SK-N-SH treated with all-trans-retinoic acid at 6 μM for 48 hours (cell line): ENCODE results near the gene VPS54.

Experiments used
- ATAC-seq: fragments of 200-7000 bp; cut with Tn5 transposase; 3 replicates; pipeline ENCODE4 v1.9.1; 2020; ENCODE audit warnings: mild to moderate bottlenecking, moderate library complexity
- ARNTL ChIP-seq: fragments of 450-650 bp; formaldehyde crosslinking; IDR thresholded peaks from 2 replicates; pipeline ENCODE4 v1.5.0; 2020; ENCODE audit warnings: low read depth, mild to moderate bottlenecking, moderate library complexity, borderline replicate concordance
- BACH2 ChIP-seq: fragments of 250-450 bp; sonication (Bioruptor Pico); IDR thresholded peaks from 2 replicates; pipeline ENCODE4 v1.9.0; 2021; ENCODE audit warnings: mild to moderate bottlenecking, borderline replicate concordance
- CSDC2 ChIP-seq: fragments of 250-450 bp; sonication (Bioruptor Pico); IDR thresholded peaks from 2 replicates; pipeline ENCODE4 v1.5.0; 2020; ENCODE audit warnings: mild to moderate bottlenecking, moderate library complexity
- CSRNP3 ChIP-seq: fragments of 250-450 bp; sonication (Bioruptor Pico); IDR thresholded peaks from 2 replicates; pipeline ENCODE4 v1.5.1; 2021; ENCODE audit warnings: mild to moderate bottlenecking, moderate library complexity
- ESRRG ChIP-seq: fragments of 250-450 bp; sonication (Bioruptor Pico); IDR thresholded peaks from 2 replicates; pipeline ENCODE4 v1.6.1; 2021; ENCODE audit warnings: mild to moderate bottlenecking
- ISL1 ChIP-seq: fragments of 250-450 bp; sonication (Bioruptor Pico); IDR thresholded peaks from 2 replicates; pipeline ENCODE4 v2.1.2; 2022; ENCODE audit warnings: mild to moderate bottlenecking, moderate library complexity
- OSR1 ChIP-seq: fragments of 250-450 bp; sonication (Bioruptor Pico); IDR thresholded peaks from 2 replicates; pipeline ENCODE4 v1.8.0; 2022; ENCODE audit warnings: moderate library complexity, mild to moderate bottlenecking, inconsistent platforms
- POU6F1 ChIP-seq: fragments of 250-450 bp; sonication (Bioruptor Pico); IDR thresholded peaks from 2 replicates; pipeline ENCODE4 v1.8.0; 2021; ENCODE audit warnings: low read depth, mild to moderate bottlenecking, moderate library complexity, borderline replicate concordance
- PPARA ChIP-seq: fragments of 250-450 bp; sonication (Bioruptor Pico); IDR thresholded peaks from 2 replicates; pipeline ENCODE4 v1.5.0; 2020; ENCODE audit warnings: mild to moderate bottlenecking, borderline replicate concordance
- RARB ChIP-seq: fragments of 250-450 bp; sonication (Bioruptor Pico); IDR thresholded peaks from 2 replicates; pipeline ENCODE4 v1.8.0; 2021; ENCODE audit warnings: mild to moderate bottlenecking, moderate library complexity
- SNAI2 ChIP-seq: fragments of 250-450 bp; sonication (Bioruptor Pico); IDR thresholded peaks from 2 replicates; pipeline ENCODE4 v1.5.0; 2020; ENCODE audit warnings: mild to moderate bottlenecking, moderate library complexity
- TCF4 ChIP-seq: fragments of 250-450 bp; sonication (Bioruptor Pico); IDR thresholded peaks from 2 replicates; pipeline ENCODE4 v1.8.0; 2021; ENCODE audit warnings: mild to moderate bottlenecking, moderate library complexity, borderline replicate concordance
- TOX ChIP-seq: fragments of 250-450 bp; sonication (Bioruptor Pico); IDR thresholded peaks from 2 replicates; pipeline ENCODE4 v1.8.0; 2021; ENCODE audit warnings: mild to moderate bottlenecking, moderate library complexity, borderline replicate concordance
- ZC3H10 ChIP-seq: fragments of 250-450 bp; sonication (Bioruptor Pico); IDR thresholded peaks from 2 replicates; pipeline ENCODE4 v1.5.1; 2021; ENCODE audit warnings: mild to moderate bottlenecking, moderate library complexity
- ZFP3 ChIP-seq: fragments of 250-450 bp; sonication (Bioruptor Pico); IDR thresholded peaks from 2 replicates; pipeline ENCODE4 v1.5.0; 2020; ENCODE audit warnings: mild to moderate bottlenecking, moderate library complexity
- ZFP30 ChIP-seq: fragments of 450-650 bp; formaldehyde crosslinking; IDR thresholded peaks from 2 replicates; pipeline ENCODE4 v1.5.0; 2022; ENCODE audit warnings: mild to moderate bottlenecking, moderate library complexity
- ZNF70 ChIP-seq: fragments of 450-650 bp; formaldehyde crosslinking; IDR thresholded peaks from 2 replicates; pipeline ENCODE4 v1.5.0; 2020; ENCODE audit warnings: mild to moderate bottlenecking, moderate library complexity
- ZNF8 ChIP-seq: fragments of 450-650 bp; formaldehyde crosslinking; IDR thresholded peaks from 2 replicates; pipeline ENCODE4 v1.5.0; 2020; ENCODE audit warnings: mild to moderate bottlenecking, moderate library complexity
- TF ChIP-seq, protein P1 (sequence below): fragments of 250-450 bp; sonication (Bioruptor Pico); IDR thresholded peaks from 2 replicates; pipeline ENCODE4 v1.5.0; 2020; ENCODE audit warnings: mild to moderate bottlenecking, moderate library complexity
- TF ChIP-seq, protein P2 (sequence below): fragments of 250-450 bp; sonication (Bioruptor Pico); IDR thresholded peaks from 2 replicates; pipeline ENCODE4 v1.8.0; 2020; ENCODE audit warnings: mild to moderate bottlenecking, moderate library complexity, borderline replicate concordance
- TF ChIP-seq, protein P3 (sequence below): fragments of 250-450 bp; sonication (Bioruptor Pico); IDR thresholded peaks from 2 replicates; pipeline ENCODE4 v1.5.1; 2020; ENCODE audit warnings: low read depth, mild to moderate bottlenecking, moderate library complexity

Gene VPS54

GRCh38 chr2:63861220-63861822, 157.9 kb downstream of the VPS54 start:
- TF ChIP-seq CSDC2 (CRISPR knock-in tag) (no peak), PPARA (CRISPR knock-in tag) (no peak), RARB (CRISPR knock-in tag) (no peak), OSR1 (CRISPR knock-in tag) (no peak), ZC3H10 (CRISPR knock-in tag) (no peak), ISL1 (no peak), POU6F1 (CRISPR knock-in tag) (no peak), ZNF8 (no peak), TCF4 (CRISPR knock-in tag) (no peak), SNAI2 (CRISPR knock-in tag) (no peak), ZNF70 (CRISPR knock-in tag) (no peak)
- TF ChIP-seq, protein P1, sequence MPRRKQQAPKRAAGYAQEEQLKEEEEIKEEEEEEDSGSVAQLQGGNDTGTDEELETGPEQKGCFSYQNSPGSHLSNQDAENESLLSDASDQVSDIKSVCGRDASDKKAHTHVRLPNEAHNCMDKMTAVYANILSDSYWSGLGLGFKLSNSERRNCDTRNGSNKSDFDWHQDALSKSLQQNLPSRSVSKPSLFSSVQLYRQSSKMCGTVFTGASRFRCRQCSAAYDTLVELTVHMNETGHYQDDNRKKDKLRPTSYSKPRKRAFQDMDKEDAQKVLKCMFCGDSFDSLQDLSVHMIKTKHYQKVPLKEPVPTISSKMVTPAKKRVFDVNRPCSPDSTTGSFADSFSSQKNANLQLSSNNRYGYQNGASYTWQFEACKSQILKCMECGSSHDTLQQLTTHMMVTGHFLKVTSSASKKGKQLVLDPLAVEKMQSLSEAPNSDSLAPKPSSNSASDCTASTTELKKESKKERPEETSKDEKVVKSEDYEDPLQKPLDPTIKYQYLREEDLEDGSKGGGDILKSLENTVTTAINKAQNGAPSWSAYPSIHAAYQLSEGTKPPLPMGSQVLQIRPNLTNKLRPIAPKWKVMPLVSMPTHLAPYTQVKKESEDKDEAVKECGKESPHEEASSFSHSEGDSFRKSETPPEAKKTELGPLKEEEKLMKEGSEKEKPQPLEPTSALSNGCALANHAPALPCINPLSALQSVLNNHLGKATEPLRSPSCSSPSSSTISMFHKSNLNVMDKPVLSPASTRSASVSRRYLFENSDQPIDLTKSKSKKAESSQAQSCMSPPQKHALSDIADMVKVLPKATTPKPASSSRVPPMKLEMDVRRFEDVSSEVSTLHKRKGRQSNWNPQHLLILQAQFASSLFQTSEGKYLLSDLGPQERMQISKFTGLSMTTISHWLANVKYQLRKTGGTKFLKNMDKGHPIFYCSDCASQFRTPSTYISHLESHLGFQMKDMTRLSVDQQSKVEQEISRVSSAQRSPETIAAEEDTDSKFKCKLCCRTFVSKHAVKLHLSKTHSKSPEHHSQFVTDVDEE (CRISPR knock-in tag) = no peak
- TF ChIP-seq, protein P2, sequence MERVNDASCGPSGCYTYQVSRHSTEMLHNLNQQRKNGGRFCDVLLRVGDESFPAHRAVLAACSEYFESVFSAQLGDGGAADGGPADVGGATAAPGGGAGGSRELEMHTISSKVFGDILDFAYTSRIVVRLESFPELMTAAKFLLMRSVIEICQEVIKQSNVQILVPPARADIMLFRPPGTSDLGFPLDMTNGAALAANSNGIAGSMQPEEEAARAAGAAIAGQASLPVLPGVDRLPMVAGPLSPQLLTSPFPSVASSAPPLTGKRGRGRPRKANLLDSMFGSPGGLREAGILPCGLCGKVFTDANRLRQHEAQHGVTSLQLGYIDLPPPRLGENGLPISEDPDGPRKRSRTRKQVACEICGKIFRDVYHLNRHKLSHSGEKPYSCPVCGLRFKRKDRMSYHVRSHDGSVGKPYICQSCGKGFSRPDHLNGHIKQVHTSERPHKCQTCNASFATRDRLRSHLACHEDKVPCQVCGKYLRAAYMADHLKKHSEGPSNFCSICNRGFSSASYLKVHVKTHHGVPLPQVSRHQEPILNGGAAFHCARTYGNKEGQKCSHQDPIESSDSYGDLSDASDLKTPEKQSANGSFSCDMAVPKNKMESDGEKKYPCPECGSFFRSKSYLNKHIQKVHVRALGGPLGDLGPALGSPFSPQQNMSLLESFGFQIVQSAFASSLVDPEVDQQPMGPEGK = no peak
- peak; percentile 61 for ATAC-seq

DNA sequence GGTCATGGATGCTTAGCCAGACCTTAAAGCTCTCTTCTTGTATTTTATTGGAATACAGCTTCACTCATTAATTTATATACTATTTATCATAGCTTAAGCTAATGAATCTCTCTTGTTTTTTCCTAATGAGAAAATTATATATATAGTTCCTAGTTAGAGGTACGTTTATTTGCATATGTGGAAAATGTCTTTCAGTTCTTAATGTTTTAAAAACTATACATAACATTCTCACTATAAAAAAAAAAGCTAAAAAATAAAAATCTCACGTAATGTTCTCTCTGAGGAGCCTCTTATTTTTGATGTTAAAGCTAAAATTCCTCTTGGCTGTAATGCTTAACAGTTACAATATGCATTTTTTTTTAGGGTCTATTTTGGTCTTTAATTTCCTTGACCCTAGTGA, 160.9 kb downstream of the VPS54 start:
- TF ChIP-seq POU6F1 (CRISPR knock-in tag) (no peak), ARNTL (CRISPR knock-in tag) (no peak), ESRRG (no peak), PPARA (CRISPR knock-in tag) (no peak), CSRNP3 (CRISPR knock-in tag) (no peak), BACH2 (CRISPR knock-in tag) (no peak), ZFP3 (CRISPR knock-in tag) (no peak), TOX (CRISPR knock-in tag) (no peak), RARB (CRISPR knock-in tag) (no peak)
- TF ChIP-seq, protein P3, sequence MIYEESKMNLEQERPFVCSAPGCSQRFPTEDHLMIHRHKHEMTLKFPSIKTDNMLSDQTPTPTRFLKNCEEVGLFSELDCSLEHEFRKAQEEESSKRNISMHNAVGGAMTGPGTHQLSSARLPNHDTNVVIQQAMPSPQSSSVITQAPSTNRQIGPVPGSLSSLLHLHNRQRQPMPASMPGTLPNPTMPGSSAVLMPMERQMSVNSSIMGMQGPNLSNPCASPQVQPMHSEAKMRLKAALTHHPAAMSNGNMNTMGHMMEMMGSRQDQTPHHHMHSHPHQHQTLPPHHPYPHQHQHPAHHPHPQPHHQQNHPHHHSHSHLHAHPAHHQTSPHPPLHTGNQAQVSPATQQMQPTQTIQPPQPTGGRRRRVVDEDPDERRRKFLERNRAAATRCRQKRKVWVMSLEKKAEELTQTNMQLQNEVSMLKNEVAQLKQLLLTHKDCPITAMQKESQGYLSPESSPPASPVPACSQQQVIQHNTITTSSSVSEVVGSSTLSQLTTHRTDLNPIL (CRISPR knock-in tag) = no peak

GRCh38 chr2:63856303-63856603, 163.0 kb downstream of the VPS54 start:
- TF ChIP-seq ZFP30 (no peak), RARB (CRISPR knock-in tag) (no peak), ZNF70 (CRISPR knock-in tag) (no peak), CSRNP3 (CRISPR knock-in tag) (no peak), ESRRG (no peak), ZFP3 (CRISPR knock-in tag) (no peak), SNAI2 (CRISPR knock-in tag) (no peak), TCF4 (CRISPR knock-in tag) (no peak), PPARA (CRISPR knock-in tag) (no peak)
- TF ChIP-seq, protein P3 (CRISPR knock-in tag) = no peak
- TF ChIP-seq, protein P2 = no peak
- ATAC-seq = no peak

More for the DNA sequence above, 160.9 kb downstream of the VPS54 start:
- ATAC-seq = no peak
